Immature natural killer cell (primary cell): Measurements from ENCODE around the gene SCN2A. TPM values are rescaled to one million over a fixed set of nuclear protein-coding genes. Genes with fewer than 3 reads are reported as not detected.
A peak's percentile ranks its signal among the peaks of the same experiment; 100 is the strongest.

Source experiments
- DNase-seq, 3 donors: peaks; one replicate each; pipeline ENCODE4 v3.0.0; 2022; ENCODE audit warnings: mixed read lengths in 1 of 3
- H3K27ac Mint-ChIP-seq, 6 donors: one replicate each; pipeline ENCODE4 v1.8.0; 2020; ENCODE audit warnings: mixed read lengths in 6 of 6, mild to moderate bottlenecking in 5 of 6, inconsistent platforms in 4 of 6, moderate library complexity in 3 of 6
- H3K27me3 Mint-ChIP-seq, 3 donors: one replicate each; pipeline ENCODE4 v1.8.0; 2020 to 2021; ENCODE audit warnings: low read depth in 3 of 3, mild to moderate bottlenecking in 3 of 3, mixed read lengths in 3 of 3, moderate library complexity in 3 of 3, inconsistent platforms in 1 of 3
- H3K36me3 Mint-ChIP-seq, 3 donors: one replicate each; pipeline ENCODE4 v1.8.0; 2020; ENCODE audit warnings: mixed read lengths in 3 of 3, inconsistent platforms in 2 of 3, mild to moderate bottlenecking in 2 of 3
- H3K4me1 Mint-ChIP-seq, 2 donors: one replicate each; pipeline ENCODE4 v1.8.0; 2020; ENCODE audit warnings: inconsistent platforms in 2 of 2, mild to moderate bottlenecking in 2 of 2, mixed read lengths in 2 of 2, moderate library complexity in 1 of 2
- H3K4me3 Mint-ChIP-seq, 5 donors: one replicate each; pipeline ENCODE4 v1.8.0; 2020; ENCODE audit warnings: mild to moderate bottlenecking in 5 of 5, mixed read lengths in 5 of 5, inconsistent platforms in 3 of 5, moderate library complexity in 3 of 5
- H3K9me3 Mint-ChIP-seq, 6 donors: one replicate each; pipeline ENCODE4 v1.8.0; 2020; ENCODE audit warnings: mild to moderate bottlenecking in 6 of 6, mixed read lengths in 6 of 6, inconsistent platforms in 4 of 6, moderate library complexity in 3 of 6
- polyA plus RNA-seq, 3 donors: library from polyadenylated mRNA; unstranded; fragments of 300-500 nt; fragmentation: Illumina TruSeq; gene quantifications; one replicate each; pipeline ENCODE4 v1.2.3, GENCODE V29; 2021

The SCN2A gene
- polyA plus RNA-seq, 3 donors from 2014 or later: not detected

- H3K27me3 Mint-ChIP-seq: peaks cover 0 to 2% (median 1%) of the 10 kb centered on the region in 3 donors
- H3K4me3 Mint-ChIP-seq: no peak overlapping the region
- no peaks in the 10 kb centered on the region for H3K4me1 Mint-ChIP-seq
- DNase-seq: no peak
- H3K9me3 Mint-ChIP-seq: peaks cover 0 to 5% (median 0%) of the 10 kb centered on the region in 6 donors
- no peaks in the 10 kb centered on the region for H3K36me3 Mint-ChIP-seq
- H3K27ac Mint-ChIP-seq: no peak overlapping the region
These were observed 36.7 kb downstream of the SCN2A start for GRCh38 chr2:165275932-165276331.

- no peak overlapping the region for H3K4me3 Mint-ChIP-seq
- peaks cover 0 to 2% (median 1%) of the 10 kb centered on the region in 3 donors for H3K27me3 Mint-ChIP-seq
- no peaks in the 10 kb centered on the region for H3K4me1 Mint-ChIP-seq
- H3K27ac Mint-ChIP-seq: no peak overlapping the region
- no peaks in the 10 kb centered on the region for H3K36me3 Mint-ChIP-seq
- H3K9me3 Mint-ChIP-seq: peaks cover 0 to 5% (median 0%) of the 10 kb centered on the region in 6 donors
- DNase-seq: no peak
These were observed 38.1 kb downstream of the SCN2A start for GRCh38 chr2:165277295-165277694.

- H3K27me3 Mint-ChIP-seq: peaks cover 0 to 1% (median 0%) of the 10 kb centered on the region in 3 donors
- H3K4me1 Mint-ChIP-seq: no peaks in the 10 kb centered on the region
- no peak overlapping the region for H3K27ac Mint-ChIP-seq
- no peak for DNase-seq
- no peak overlapping the region for H3K4me3 Mint-ChIP-seq
- H3K9me3 Mint-ChIP-seq: peaks cover 0 to 5% (median 0%) of the 10 kb centered on the region in 6 donors
- H3K36me3 Mint-ChIP-seq: no peaks in the 10 kb centered on the region
These were observed 38.8 kb downstream of the SCN2A start for GRCh38 chr2:165277860-165278656.

GRCh38 chr2:165280356-165280755 lies 41.1 kb downstream of the SCN2A start:
- Mint-ChIP-seq H3K9me3 (peaks cover 0 to 2% (median 0%) of the 10 kb centered on the region in 6 donors), H3K4me3 (no peak overlapping the region), H3K27me3 (peaks cover 0 to 1% (median 0%) of the 10 kb centered on the region in 3 donors), H3K4me1 (no peaks in the 10 kb centered on the region), H3K27ac (no peak overlapping the region), H3K36me3 (no peaks in the 10 kb centered on the region)
- no peak for DNase-seq

- DNase-seq: no peak
- Mint-ChIP-seq H3K9me3 (peaks cover 0 to 2% (median 0%) of the 10 kb centered on the region in 6 donors), H3K4me3 (no peak overlapping the region), H3K27ac (no peak overlapping the region), H3K36me3 (no peaks in the 10 kb centered on the region), H3K27me3 (peaks cover 0 to 1% (median 0%) of the 10 kb centered on the region in 3 donors), H3K4me1 (no peaks in the 10 kb centered on the region)
These were observed 42.2 kb downstream of the SCN2A start for GRCh38 chr2:165281387-165281786.

GRCh38 chr2:165283342-165283741 lies 44.1 kb downstream of the SCN2A start:
- Mint-ChIP-seq H3K27me3 (peaks cover 0 to 6% (median 0%) of the 10 kb centered on the region in 3 donors), H3K27ac (no peak overlapping the region), H3K4me1 (no peaks in the 10 kb centered on the region), H3K9me3 (peaks cover 0 to 2% (median 0%) of the 10 kb centered on the region in 6 donors), H3K36me3 (no peaks in the 10 kb centered on the region), H3K4me3 (no peak overlapping the region)
- DNase-seq: no peak

- no peaks in the 10 kb centered on the region for H3K4me1 Mint-ChIP-seq
- H3K27ac Mint-ChIP-seq: no peak overlapping the region
- no peak overlapping the region for H3K4me3 Mint-ChIP-seq
- no peaks in the 10 kb centered on the region for H3K36me3 Mint-ChIP-seq
- no peaks in the 10 kb centered on the region for H3K9me3 Mint-ChIP-seq
- H3K27me3 Mint-ChIP-seq: peaks cover 0 to 8% (median 5%) of the 10 kb centered on the region in 3 donors
- no peak for DNase-seq
These were observed 48.0 kb downstream of the SCN2A start for GRCh38 chr2:165287094-165287778.

GRCh38 chr2:165289069-165289468 lies 49.9 kb downstream of the SCN2A start:
- Mint-ChIP-seq H3K27ac (no peak overlapping the region), H3K27me3 (peaks cover 0 to 11% (median 5%) of the 10 kb centered on the region in 3 donors), H3K36me3 (no peaks in the 10 kb centered on the region), H3K9me3 (no peaks in the 10 kb centered on the region), H3K4me3 (no peak overlapping the region), H3K4me1 (peaks cover 1 to 8% of the 10 kb centered on the region in 2 donors)
- DNase-seq: no peak

- Mint-ChIP-seq H3K27me3 (peaks cover 0 to 13% (median 0%) of the 10 kb centered on the region in 3 donors), H3K9me3 (no peaks in the 10 kb centered on the region), H3K27ac (no peak overlapping the region), H3K4me3 (no peak overlapping the region), H3K4me1 (peaks cover 2 to 9% of the 10 kb centered on the region in 2 donors), H3K36me3 (no peaks in the 10 kb centered on the region)
- DNase-seq: peak; percentile 74 to 77 (median 76)
These were observed 54.5 kb downstream of the SCN2A start for GRCh38 chr2:165293440-165294420.

GRCh38 chr2:165294912-165295311 lies 55.7 kb downstream of the SCN2A start:
- no peaks in the 10 kb centered on the region for H3K9me3 Mint-ChIP-seq
- no peak for DNase-seq
- no peak overlapping the region for H3K4me3 Mint-ChIP-seq
- peaks cover 0 to 13% (median 0%) of the 10 kb centered on the region in 3 donors for H3K27me3 Mint-ChIP-seq
- H3K27ac Mint-ChIP-seq: no peak overlapping the region
- H3K4me1 Mint-ChIP-seq: peaks cover 2 to 9% of the 10 kb centered on the region in 2 donors
- H3K36me3 Mint-ChIP-seq: no peaks in the 10 kb centered on the region

- no peak overlapping the region for H3K4me3 Mint-ChIP-seq
- H3K27ac Mint-ChIP-seq: no peak overlapping the region
- peaks cover 0 to 12% (median 0%) of the 10 kb centered on the region in 3 donors for H3K27me3 Mint-ChIP-seq
- no peak for DNase-seq
- peaks cover 2 to 9% of the 10 kb centered on the region in 2 donors for H3K4me1 Mint-ChIP-seq
- no peaks in the 10 kb centered on the region for H3K9me3 Mint-ChIP-seq
- no peaks in the 10 kb centered on the region for H3K36me3 Mint-ChIP-seq
These were observed 56.4 kb downstream of the SCN2A start for GRCh38 chr2:165295643-165296042.

- Mint-ChIP-seq H3K4me3 (no peak overlapping the region), H3K9me3 (no peaks in the 10 kb centered on the region), H3K4me1 (no peaks in the 10 kb centered on the region), H3K27ac (no peak overlapping the region), H3K27me3 (peaks cover 0 to 5% (median 2%) of the 10 kb centered on the region in 3 donors), H3K36me3 (no peaks in the 10 kb centered on the region)
- no peak for DNase-seq
These were observed 66.3 kb downstream of the SCN2A start for GRCh38 chr2:165305391-165306096.

GRCh38 chr2:165307317-165307716 lies 68.1 kb downstream of the SCN2A start:
- DNase-seq: no peak
- Mint-ChIP-seq H3K4me3 (no peak overlapping the region), H3K27me3 (peaks cover 2 to 5% (median 3%) of the 10 kb centered on the region in 3 donors), H3K4me1 (no peaks in the 10 kb centered on the region), H3K36me3 (no peaks in the 10 kb centered on the region), H3K9me3 (no peaks in the 10 kb centered on the region), H3K27ac (no peak overlapping the region)
